HG03097 (cell line): ENCODE data around the gene REV1.

Experiments used
- ATAC-seq: cut with Tn5 transposase; IDR thresholded peaks from one replicate; pipeline ENCODE4 v1.9.1; 2021; ENCODE audit not compliant: unreplicated experiment, low FRiP score

Gene REV1

DNA sequence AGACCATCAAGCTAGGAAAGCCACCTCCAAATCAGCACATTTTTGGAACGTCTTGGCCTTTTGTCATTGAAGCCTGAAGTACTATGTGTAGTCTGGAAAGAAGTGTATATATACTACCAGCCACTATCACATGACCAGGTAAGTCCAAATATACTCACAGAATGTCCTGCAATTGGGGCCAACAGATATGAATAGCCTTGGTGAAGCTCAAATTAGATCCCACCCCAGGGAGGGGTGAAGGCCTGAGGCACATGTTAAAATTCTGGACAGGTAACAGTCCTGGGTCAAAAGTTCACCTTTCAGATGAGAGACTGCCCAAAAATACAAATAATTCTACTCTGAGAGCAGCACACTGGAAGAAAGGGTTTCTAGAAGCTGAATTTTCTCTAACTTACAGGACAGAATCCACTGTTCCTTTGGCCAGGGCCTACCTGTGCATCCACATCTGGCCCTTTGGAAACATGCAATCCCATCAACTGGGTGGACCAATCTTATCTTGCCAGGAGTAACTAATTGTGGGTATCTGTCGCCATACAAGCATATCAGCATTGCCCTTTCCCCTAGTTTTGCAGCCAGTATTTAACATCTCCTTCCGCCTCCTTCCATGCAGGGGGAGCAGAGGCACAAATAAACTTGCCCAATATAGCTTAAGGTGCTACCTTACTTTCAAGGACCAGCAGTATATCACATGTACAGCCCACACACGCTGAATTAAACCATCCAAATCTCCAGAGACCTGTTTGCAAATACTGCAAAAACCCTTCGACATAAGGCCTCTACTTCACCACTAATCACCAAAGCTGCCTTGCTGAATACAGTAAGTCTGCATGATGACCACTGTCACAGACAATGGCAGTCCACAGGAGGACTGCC, 84.8 kb downstream of the REV1 start:
- no peak for ATAC-seq

- no peak for ATAC-seq
Measured at GRCh38 chr2:99404039-99404796, 85.6 kb downstream of the REV1 start.

DNA sequence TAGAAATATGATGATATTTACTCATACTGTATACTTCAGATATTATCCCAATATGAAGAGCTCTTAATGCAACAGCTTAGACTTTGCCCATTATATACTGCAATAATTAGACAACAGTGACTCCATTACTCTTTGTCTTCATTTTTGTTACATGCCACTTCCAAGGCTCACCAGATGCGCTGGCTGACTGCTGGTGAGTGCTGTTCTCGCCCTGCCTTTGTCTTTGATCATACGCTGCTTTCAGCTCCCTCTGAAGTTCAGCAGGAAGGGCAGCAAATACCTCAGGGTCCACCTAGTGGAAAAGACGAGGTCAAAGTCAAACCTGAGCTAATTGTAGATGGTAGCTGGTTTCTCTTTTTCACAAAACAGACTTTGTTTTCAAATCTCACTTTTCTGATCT, 86.3 kb downstream of the REV1 start:
- no peak for ATAC-seq

- ATAC-seq, result no peak
Measured at GRCh38 chr2:99403084-99403483, 86.7 kb downstream of the REV1 start.

DNA sequence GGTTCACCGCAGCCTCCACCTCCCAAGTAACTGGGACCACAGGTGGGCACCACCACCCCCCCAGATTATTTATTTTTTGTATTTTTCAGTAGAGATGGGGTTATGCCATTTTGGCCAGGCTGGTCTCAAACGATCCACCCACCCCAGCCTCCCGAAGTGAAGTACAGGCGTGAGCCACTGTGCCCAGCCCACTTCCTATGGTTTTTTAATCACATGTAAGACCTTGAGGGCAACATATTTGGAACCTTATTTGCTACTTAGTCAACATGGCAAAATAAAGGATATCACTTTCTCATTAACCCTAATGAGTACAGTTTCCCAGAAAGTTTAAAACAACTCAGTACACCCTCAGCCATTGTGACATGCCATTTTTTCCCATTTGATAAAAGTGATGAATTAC, 88.0 kb downstream of the REV1 start:
- no peak for ATAC-seq

DNA sequence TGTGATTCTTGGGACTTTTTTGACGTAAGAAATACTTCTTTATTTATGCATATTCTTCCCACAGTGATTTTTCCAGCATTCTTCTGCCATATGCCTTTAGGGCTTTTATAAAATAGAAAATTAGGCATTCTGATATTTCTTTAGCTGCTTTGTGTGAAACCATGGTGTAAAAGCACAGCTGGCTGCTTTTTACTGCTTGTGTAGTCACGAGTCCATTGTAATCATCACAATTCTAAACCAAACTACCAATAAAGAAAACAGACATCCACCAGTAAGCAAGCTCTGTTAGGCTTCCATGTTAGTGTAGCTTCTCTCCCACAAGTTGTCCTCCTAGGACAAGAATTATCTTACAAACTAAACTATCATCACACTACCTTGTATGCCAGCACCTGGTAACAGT, 90.0 kb downstream of the REV1 start:
- no peak for ATAC-seq

GRCh38 chr2:99399063-99399462, 90.8 kb downstream of the REV1 start:
- ATAC-seq, result no peak

- no peak for ATAC-seq
Measured at GRCh38 chr2:99398303-99398702, 91.5 kb downstream of the REV1 start.

DNA sequence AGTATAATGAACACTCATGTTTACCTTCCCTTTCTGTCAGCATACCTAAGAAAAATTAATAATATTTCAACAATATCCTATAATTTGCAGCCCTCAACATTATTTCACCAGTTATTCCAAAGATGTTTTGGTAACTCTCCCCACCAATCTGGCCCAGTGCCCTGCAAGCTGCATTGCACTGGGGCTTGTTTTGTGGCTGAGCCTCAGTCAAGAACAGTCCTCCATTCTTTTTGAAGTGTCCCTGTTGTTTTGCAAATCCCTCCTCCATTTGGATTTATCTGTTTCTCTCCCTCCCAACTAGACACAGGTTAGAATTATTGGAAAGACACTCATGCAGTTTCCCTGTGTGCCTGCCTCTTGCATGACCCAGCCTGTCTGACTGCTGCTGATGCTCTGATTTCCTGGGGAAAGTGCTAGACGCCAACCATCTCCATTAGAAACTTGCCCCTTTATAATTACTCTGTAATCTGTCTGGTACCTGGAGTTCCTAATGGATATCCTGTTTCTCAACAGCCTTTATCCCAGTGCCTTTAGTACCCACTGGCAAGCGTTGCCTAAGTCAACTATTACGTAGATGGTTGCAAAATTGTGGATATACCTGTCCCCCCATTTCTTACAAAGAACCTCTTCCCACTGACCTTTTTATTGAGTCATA, 92.4 kb downstream of the REV1 start:
- no peak for ATAC-seq

GRCh38 chr2:99395589-99396130, 94.2 kb downstream of the REV1 start:
- ATAC-seq, result no peak

- ATAC-seq, result no peak
Measured at GRCh38 chr2:99389946-99390345, 99.9 kb downstream of the REV1 start.

- ATAC-seq, result no peak
Measured at GRCh38 chr2:99389371-99389770, 100.4 kb downstream of the REV1 start.

DNA sequence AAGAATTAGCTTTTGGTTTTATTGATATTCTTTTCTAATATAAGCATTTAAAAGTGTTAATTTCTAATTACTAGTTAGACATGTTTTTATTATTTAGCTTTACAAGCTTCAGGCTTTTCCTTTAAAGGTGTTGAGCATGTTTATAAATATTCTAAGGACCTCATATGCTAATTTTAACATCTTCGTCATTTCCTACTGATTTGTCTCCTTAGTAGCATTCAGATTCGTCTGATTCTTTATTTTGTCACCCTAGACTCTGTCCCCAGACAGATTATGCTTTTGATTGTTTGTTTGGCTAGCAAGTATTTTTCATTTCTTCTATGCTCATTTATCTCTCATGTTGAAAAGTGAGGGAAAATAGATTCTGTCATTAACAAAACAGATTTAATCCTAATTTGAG, 100.9 kb downstream of the REV1 start:
- ATAC-seq, result no peak

- ATAC-seq, result no peak
Measured at GRCh38 chr2:99386011-99386410, 103.8 kb downstream of the REV1 start.

DNA sequence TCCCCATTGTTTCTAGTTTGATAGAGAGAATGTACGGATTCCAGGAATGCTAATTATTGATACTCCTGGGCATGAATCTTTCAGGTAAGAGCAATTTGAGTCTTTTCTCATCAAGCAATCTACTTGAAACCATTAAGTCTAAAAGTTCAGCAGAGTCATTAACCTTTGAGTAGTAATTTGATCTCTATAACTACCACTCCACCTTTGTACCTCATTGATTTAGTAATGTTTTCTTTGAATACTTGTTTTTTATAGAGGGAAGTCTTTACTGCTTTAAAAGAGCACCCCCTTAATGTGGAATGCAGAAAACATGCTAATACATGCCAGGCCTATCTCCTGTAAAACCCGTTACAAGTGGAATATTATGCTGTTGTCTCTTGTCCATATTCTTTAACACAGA, 107.7 kb downstream of the REV1 start:
- ATAC-seq, result no peak

- ATAC-seq, result no peak
Measured at GRCh38 chr2:99380376-99381010, 109.3 kb downstream of the REV1 start.

DNA sequence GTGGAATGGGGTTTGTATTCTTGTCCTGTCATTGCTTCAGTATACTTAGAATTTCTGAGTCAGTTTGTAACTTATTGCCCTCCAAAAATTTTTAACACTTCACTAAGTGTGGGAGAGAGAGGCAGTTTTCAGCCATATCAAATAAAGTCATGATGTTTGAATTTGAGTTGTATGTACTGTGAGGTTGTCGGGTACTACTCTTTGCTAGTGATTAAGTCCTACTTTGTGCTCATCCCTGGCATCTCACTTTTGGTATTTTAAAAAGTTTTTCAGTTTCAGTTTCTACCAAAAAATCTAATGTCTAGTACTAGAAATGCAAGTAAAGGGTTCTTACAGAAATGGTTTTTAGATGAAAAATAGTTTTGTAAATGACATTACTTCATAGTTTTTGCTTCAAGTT, 111.9 kb downstream of the REV1 start:
- ATAC-seq, result no peak

DNA sequence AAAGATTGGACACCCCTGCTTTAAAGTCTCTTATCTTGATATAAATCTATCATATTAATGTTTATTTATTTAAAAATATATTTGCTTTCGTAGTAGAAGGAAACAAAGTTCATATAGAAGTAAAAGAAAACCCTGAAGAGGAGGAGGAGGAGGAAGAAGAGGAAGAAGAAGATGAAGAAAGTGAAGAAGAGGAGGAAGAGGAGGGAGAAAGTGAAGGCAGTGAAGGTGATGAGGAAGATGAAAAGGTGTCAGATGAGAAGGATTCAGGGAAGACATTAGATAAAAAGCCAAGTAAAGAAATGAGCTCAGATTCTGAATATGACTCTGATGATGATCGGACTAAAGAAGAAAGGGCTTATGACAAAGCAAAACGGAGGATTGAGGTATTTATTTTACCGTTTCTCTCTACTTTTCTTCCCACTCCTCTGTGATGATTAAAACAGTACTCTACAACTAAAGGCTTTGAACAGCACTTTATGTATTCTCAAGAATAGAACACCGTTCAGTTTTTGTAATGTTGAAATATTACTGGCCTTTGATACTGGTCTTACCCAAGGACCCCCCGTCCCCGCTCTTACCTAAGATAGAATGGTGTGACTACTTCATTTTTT, 113.5 kb downstream of the REV1 start:
- no peak for ATAC-seq

DNA sequence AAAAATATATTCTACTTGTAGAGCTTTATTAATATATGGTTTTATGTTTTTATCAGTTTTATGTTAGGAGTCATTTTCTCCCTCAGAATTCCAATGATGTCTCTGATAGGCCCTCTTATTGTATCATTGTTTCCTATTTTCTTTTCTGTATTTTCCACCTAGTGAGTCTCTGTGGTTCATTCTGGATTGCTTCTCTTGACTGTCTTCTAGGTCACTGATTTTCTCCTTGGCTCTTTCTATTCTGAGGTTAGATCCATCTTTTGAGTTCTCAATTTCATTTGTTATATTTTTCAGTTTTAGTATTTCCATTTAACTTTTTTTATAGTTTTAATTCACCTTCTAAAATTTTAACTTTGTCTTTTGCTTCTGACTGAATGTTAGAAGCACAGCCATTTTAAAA, 115.1 kb downstream of the REV1 start:
- no peak for ATAC-seq

- no peak for ATAC-seq
Measured at GRCh38 chr2:99373144-99373543, 116.7 kb downstream of the REV1 start.
